ENCODE results near the gene MIB2.
"Not testable (repeated sequence)": the region's sequence is repeated elsewhere in the genome, so short reads cannot be mapped to it uniquely, and the experiment has no call there.

MIB2 gene

GRCh38 chr1:1627829-1628753, 12.8 kb downstream of the MIB2 start:
- no peak for DNase-seq

- peak; percentile 46 for DNase-seq
These were observed 13.6 kb downstream of the MIB2 start for GRCh38 chr1:1628754-1629429.

DNA sequence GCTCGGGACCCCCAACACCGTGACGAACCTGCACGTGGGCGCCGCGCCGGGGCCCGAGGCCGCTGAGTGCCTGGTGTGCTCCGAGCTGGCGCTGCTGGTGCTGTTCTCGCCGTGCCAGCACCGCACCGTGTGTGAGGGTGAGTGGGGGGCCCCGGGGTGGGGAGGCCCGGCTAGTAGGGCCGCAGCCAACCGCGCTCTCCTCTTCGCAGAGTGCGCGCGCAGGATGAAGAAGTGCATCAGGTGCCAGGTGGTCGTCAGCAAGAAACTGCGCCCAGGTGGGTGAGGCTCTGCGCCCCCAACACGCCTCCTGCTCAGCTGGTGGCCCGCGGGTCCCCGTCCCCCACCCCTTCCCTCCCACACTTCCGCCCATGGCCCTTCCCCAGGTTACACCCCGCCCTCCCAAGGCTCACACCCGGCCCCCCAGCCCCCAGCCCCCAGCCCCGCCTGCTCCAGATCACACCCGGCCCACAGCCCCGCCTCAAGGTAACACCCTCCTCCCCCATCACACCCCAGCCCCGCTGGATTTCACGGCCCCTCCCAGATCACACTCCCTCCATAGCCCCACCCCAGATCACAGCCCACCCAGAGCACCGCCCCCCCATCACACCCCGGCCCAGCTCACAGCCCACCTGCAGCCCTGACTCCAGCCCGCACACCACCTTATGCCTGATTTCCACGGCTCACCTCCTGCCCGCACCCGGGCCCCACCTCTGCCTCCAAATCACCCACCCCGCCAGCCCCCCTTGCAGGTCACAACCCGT, 14.3 kb downstream of the MIB2 start:
- peak; percentile 89 for DNase-seq

- DNase-seq, result peak; percentile 97
These were observed 15.1 kb downstream of the MIB2 start for GRCh38 chr1:1630191-1630964.

GRCh38 chr1:1630965-1631781, 15.9 kb downstream of the MIB2 start:
- DNase-seq, result peak; percentile 54

- DNase-seq, result no peak
These were observed 16.6 kb downstream of the MIB2 start, which contains the start of gene MMP23B for GRCh38 chr1:1631782-1632420. Gene MMP23B, plus strand, starts transcription at chr1:1632173. Its CDS starts 46 bp downstream, at chr1:1632219.

DNA sequence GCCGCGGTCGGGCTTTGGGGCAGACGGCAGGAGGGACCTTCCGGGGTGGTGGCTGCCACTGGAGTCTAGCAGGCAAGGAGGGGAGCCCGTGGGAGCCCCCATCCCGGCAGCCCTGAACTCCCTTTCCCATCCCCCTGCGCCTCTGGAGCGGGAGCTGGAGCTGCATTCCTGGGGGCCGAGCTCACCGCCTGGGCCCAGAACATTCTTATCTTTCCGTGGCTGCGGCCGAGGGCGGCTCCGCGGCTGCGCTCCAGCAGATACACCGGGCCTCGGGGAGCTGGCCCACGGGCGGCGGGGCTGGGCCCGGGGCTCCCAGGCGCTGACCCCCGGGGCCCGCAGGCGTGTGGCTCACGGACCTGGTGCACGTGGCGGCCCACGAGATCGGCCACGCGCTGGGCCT, 18.1 kb downstream of the MIB2 start:
- not testable (repeated sequence) for DNase-seq

- not testable (repeated sequence) for DNase-seq
These were observed 19.3 kb downstream of the MIB2 start for GRCh38 chr1:1634613-1635012.

DNA sequence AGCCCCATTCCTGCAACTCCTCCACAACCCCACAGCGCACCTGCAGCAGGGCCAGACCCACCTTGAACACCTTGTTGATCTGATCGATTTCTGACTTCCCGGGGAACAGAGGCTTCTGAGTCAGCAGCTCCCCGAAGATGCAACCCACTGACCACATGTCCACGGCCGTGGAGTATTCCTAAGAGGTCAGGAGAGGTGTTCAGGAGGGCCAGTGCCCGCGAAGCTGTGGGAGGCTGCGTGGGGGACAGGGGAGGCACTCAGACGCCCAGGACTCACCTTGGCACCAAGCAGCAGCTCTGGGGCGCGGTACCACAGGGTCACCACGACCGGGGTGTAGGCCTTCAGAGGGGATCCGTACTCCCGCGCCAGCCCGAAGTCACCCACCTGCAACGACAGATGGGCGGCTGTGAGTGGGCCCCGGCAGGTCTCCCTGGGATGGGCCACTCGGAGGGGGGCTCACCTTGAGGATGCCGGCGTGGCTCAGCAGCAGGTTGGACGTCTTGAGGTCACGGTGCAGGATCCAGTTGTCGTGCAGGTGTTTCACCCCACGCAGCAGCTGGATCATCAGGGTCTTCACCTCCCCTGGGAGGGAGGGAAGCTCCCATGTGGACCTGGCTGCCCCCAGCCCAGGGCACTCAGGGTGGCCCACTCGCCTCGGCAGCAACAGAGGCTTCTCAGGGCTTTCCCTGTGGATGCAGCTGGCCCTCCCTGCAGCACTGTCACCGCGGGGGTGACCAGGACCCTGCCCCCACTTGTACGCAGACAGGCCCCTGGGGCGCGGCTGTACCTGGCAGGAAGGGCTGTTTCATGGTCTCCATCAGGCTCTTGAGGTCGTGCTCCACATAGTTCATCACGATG, 21.6 kb downstream of the MIB2 start:
- DNase-seq, result not testable (repeated sequence)

- not testable (repeated sequence) for DNase-seq
These were observed 22.2 kb downstream of the MIB2 start for GRCh38 chr1:1637479-1637875.

DNA sequence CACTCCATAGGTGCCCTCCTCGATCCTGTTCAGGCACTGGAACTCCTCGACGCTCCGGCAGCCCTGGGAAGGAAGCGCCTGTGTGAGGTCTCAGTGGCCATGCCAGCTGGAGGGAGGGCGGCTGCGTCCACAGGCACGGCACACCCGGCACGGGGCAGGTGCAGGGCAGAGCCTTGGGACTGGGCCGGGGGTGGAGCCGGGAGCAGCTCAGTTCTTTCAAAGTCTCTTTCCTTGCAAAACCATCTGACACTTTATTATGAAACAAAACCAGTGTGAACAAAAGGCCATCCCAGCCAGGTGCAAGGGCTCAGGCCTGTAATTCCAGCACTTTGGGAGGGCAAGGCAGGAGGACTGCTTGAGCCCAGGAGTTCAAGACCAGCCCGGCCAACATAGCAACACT, 23.2 kb downstream of the MIB2 start:
- DNase-seq, result not testable (repeated sequence)

- not testable (repeated sequence) for DNase-seq
These were observed 24.1 kb downstream of the MIB2 start for GRCh38 chr1:1639368-1639767.

DNA sequence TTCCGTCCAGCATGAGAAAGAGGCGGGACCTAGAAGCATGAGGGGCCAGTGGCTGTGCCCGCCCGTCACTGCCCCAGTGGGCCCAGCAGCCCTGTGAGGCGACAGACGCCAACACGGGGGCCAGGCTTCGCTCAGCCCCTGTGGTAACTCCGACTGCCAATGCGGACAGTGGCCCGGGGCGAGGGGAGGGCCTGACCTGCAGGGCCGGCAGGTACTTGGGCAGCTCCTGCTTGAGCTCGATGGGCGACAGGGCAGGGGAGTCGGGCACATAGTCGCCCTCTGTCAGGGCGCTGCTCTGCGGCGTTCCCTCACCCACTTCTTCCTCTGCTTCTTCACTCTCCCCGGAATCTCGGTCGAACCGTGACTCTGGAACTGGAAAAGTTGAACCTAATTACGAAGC, 24.8 kb downstream of the MIB2 start:
- DNase-seq, result not testable (repeated sequence)

- DNase-seq, result not testable (repeated sequence)
These were observed 25.6 kb downstream of the MIB2 start for GRCh38 chr1:1640711-1641461.

GRCh38 chr1:1646326-1646725, 31.0 kb downstream of the MIB2 start:
- not testable (repeated sequence) for DNase-seq

GRCh38 chr1:1647567-1648241, 32.4 kb downstream of the MIB2 start:
- DNase-seq, result not testable (repeated sequence)

DNA sequence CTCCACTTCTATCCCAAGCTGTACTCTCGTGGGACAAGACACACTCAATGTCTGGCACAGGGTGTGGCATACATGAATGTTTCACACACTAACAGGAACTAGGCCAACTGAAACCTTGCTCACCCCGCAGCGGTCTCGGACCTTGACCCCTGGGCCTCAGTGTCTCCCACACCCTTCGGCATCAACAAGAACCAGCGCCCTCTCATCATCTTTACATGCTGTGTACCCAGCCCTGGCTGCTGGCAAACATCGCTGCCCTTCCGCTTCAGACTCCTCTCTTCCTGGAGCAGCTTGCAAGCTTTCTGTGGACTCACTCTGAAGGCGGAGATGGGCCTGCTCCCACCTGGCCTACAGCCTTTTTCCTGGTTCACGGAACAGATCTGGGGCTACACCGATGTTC, 33.0 kb downstream of the MIB2 start:
- DNase-seq, result not testable (repeated sequence)
